Subcutaneous adipose tissue (tissue), 4 donors: ENCODE measurements around the gene ELMO1. TPM values are rescaled to one million over a fixed set of nuclear protein-coding genes. Genes with fewer than 3 reads are reported as not detected.

Source experiments
- CTCF ChIP-seq: fragments of 450-650 bp; IDR thresholded peaks from one replicate; pipeline ENCODE4 v1.5.1; 2016; ENCODE audit warnings: low read depth, mild to moderate bottlenecking, control low read depth, antibody characterized with exemption, moderate library complexity
- total RNA-seq, 4 donors: library from RNA; depleted of rRNA; stranded (reverse); fragments of >200 nt; gene quantifications; one replicate each; pipeline ENCODE4 v1.1.0, GENCODE V29; 2016

The ELMO1 gene
- total RNA-seq, 4 donors from 2014 or later: 97.1 to 129 (median 126) TPM

- TF ChIP-seq CTCF: no peak
Observed at GRCh38 chr7:37234334-37234733, 214.3 kb downstream of the ELMO1 start.

- no peak for TF ChIP-seq CTCF
Observed at GRCh38 chr7:37231613-37232012, 217.1 kb downstream of the ELMO1 start.

GRCh38 chr7:37230221-37230620 lies 218.4 kb downstream of the ELMO1 start:
- TF ChIP-seq CTCF: no peak

- no peak for TF ChIP-seq CTCF
Observed at GRCh38 chr7:37229381-37229780, 219.3 kb downstream of the ELMO1 start.

- no peak for TF ChIP-seq CTCF
Observed at GRCh38 chr7:37225285-37225969, 223.2 kb downstream of the ELMO1 start.

- TF ChIP-seq CTCF: no peak
Observed at GRCh38 chr7:37224746-37225145, 223.9 kb downstream of the ELMO1 start.

GRCh38 chr7:37220664-37221063 lies 228.0 kb downstream of the ELMO1 start:
- TF ChIP-seq CTCF: no peak
